ENCODE results near the gene ADD2.

The ADD2 gene

GRCh38 chr2:70670202-70670601 is 97.8 kb downstream of the ADD2 start:
- DNase-seq, result no peak

GRCh38 chr2:70668911-70669310 is 99.1 kb downstream of the ADD2 start:
- DNase-seq, result no peak

GRCh38 chr2:70668432-70668831 is 99.6 kb downstream of the ADD2 start:
- DNase-seq, result no peak

GRCh38 chr2:70664525-70664924 is 103.5 kb downstream of the ADD2 start:
- no peak for DNase-seq

GRCh38 chr2:70663411-70663810 is 104.6 kb downstream of the ADD2 start:
- no peak for DNase-seq

- no peak for DNase-seq
Measured at GRCh38 chr2:70659551-70659950, 108.4 kb downstream of the ADD2 start.

GRCh38 chr2:70658476-70658875 is 109.5 kb downstream of the ADD2 start:
- DNase-seq, result no peak

GRCh38 chr2:70657246-70657645 is 110.8 kb downstream of the ADD2 start:
- DNase-seq, result no peak

GRCh38 chr2:70656421-70657010 is 111.5 kb downstream of the ADD2 start:
- DNase-seq, result no peak

GRCh38 chr2:70655786-70656185 is 112.2 kb downstream of the ADD2 start:
- no peak for DNase-seq

- DNase-seq, result peak; percentile 37
Measured at GRCh38 chr2:70655211-70655610, 112.8 kb downstream of the ADD2 start.

- no peak for DNase-seq
Measured at GRCh38 chr2:70651727-70652126, 116.3 kb downstream of the ADD2 start.

- DNase-seq, result no peak
Measured at GRCh38 chr2:70651014-70651413, 117.0 kb downstream of the ADD2 start.

GRCh38 chr2:70648961-70649360 is 119.0 kb downstream of the ADD2 start:
- peak; percentile 53 for DNase-seq

- DNase-seq, result peak; percentile 69
Measured at GRCh38 chr2:70647873-70648481, 120.0 kb downstream of the ADD2 start.

GRCh38 chr2:70646420-70646818 is 121.6 kb downstream of the ADD2 start:
- DNase-seq, result no peak

- DNase-seq, result no peak
Measured at GRCh38 chr2:70645733-70646419, 122.1 kb downstream of the ADD2 start.

GRCh38 chr2:70643715-70644114 is 124.3 kb downstream of the ADD2 start:
- no peak for DNase-seq

GRCh38 chr2:70641263-70641784 is 126.7 kb downstream of the ADD2 start:
- DNase-seq, result no peak

GRCh38 chr2:70639841-70640436 is 128.1 kb downstream of the ADD2 start:
- DNase-seq, result no peak

- DNase-seq, result no peak
Measured at GRCh38 chr2:70638561-70638960, 129.4 kb downstream of the ADD2 start.

GRCh38 chr2:70633508-70633907 is 134.5 kb downstream of the ADD2 start:
- no peak for DNase-seq

GRCh38 chr2:70632966-70633365 is 135.0 kb downstream of the ADD2 start:
- DNase-seq, result no peak

- no peak for DNase-seq
Measured at GRCh38 chr2:70632388-70632787, 135.6 kb downstream of the ADD2 start.

All from inflammatory macrophage treated with lipopolysaccharide for 4 hours (primary cell).